ENCODE data around the gene COL6A1. TPM values are rescaled to one million over a fixed set of nuclear protein-coding genes. Genes with fewer than 3 reads are reported as not detected.

COL6A1 gene
- total RNA-seq, 1 donor from 2014 or later = 137 TPM

DNA sequence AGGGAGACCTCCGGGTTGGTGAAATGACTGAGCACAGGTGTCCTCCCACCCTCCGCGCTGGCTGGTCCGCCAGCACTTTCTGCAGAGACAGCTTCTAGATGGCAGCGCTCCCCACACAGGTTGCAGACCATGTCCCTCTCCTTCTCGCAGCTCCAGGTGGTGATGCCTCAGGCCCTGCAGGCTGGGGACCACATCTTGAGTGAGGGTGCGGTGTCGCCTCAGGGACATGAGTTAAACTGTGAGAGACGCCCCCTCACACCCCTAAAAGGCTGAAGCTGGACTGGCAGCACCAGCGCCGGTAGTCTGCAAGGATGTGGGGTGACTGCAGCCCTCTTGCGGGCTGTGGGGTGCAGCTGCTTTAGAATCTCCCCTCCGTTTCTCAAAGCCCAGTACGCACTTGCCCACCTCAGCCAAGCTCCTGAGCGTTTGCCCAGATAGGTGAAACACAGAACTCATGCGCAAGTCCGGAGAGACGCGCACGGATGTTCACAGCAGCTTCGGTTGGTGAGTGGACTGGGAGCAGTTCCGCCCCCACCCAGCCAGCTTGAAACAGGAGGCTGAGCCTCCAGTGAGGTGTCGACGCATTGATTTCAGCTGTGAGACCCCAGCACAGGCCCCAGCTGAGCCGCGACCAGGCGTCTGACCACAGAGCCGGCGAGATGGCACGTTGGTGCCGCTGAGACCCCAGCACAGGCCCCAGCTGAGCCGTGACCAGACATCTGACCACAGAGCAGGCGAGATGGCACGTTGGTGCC lies 28.6 kb downstream of the COL6A1 start:
- Mint-ChIP-seq H3K9me3 (ENCODE audit: low read depth) (no peaks in the 10 kb centered on the region), H3K4me3 (ENCODE audit: low read depth) (no peak overlapping the region), H3K36me3 (ENCODE audit: insufficient read depth) (no peaks in the 10 kb centered on the region), H3K27ac (no peak overlapping the region), H3K4me1 (ENCODE audit: low read depth) (peaks cover 2% of the 10 kb centered on the region), H3K27me3 (peaks cover 12% of the 10 kb centered on the region)
- DNase-seq (ENCODE audit: low spot score, unreplicated experiment) = no peak
- TF ChIP-seq, protein P1, sequence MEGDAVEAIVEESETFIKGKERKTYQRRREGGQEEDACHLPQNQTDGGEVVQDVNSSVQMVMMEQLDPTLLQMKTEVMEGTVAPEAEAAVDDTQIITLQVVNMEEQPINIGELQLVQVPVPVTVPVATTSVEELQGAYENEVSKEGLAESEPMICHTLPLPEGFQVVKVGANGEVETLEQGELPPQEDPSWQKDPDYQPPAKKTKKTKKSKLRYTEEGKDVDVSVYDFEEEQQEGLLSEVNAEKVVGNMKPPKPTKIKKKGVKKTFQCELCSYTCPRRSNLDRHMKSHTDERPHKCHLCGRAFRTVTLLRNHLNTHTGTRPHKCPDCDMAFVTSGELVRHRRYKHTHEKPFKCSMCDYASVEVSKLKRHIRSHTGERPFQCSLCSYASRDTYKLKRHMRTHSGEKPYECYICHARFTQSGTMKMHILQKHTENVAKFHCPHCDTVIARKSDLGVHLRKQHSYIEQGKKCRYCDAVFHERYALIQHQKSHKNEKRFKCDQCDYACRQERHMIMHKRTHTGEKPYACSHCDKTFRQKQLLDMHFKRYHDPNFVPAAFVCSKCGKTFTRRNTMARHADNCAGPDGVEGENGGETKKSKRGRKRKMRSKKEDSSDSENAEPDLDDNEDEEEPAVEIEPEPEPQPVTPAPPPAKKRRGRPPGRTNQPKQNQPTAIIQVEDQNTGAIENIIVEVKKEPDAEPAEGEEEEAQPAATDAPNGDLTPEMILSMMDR (IDR thresholded peaks at IDR 0.05; ENCODE audit: unreplicated experiment) = no peak

DNA sequence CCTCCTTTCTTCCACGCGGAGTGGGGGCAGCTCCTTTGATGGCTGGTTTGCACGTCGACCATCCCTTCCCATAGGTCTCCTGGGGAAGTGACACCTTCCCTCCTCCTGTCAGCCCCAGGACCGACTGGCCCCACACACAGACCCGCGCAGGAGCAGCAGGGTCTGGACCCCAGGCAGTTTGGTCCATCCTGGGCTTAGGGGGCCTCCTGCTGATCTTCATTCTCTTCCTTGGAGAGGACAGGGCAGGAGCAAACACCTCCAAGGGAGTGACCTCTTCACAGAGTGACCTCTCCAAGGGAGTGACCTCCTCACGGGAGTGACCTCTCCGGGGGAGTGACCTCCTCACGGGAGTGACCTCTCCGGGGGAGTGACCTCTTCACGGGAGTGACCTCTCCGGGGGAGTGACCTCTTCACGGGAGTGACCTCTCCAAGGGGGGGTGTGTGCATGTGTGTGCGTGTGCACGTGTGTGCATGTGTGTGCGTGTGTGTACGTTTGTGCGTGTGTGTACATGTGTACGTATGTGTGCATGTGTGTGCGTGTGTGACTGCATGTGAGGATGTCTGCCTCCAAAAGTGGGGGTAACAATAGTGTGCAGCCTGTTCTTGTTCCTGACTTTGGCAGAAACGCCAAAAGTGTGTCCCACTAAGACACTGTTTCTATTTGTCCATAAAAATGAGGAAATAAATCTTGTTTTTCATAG lies 29.8 kb downstream of the COL6A1 start:
- TF ChIP-seq, protein P1 (IDR thresholded peaks at IDR 0.05; ENCODE audit: unreplicated experiment) = no peak
- peaks cover 2% of the 10 kb centered on the region for H3K4me1 Mint-ChIP-seq (ENCODE audit: low read depth)
- DNase-seq (ENCODE audit: low spot score, unreplicated experiment) = no peak
- no peaks in the 10 kb centered on the region for H3K36me3 Mint-ChIP-seq (ENCODE audit: insufficient read depth)
- no peak overlapping the region for H3K4me3 Mint-ChIP-seq (ENCODE audit: low read depth)
- H3K27ac Mint-ChIP-seq = no peak overlapping the region
- H3K9me3 Mint-ChIP-seq (ENCODE audit: low read depth) = no peaks in the 10 kb centered on the region
- H3K27me3 Mint-ChIP-seq = peaks cover 12% of the 10 kb centered on the region

DNA sequence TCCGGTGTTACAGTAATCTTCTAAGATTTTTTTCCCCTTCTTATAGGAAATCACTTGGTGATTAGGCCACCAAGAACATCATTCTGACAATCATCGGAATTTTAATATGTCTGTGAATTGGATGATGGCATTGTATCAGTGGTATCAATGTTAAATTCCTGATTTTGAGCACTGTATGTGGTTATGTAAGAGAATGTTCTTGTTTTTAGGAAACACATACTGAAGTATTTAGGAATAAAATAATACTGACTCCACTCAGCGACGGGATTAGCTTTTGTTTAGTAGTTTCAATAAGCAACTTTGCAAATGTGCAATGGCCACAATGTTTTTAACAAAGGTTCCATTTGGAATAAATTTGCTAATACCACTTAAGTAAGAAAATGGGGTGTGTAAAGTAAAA lies 30.6 kb downstream of the COL6A1 start:
- Mint-ChIP-seq H3K4me1 (ENCODE audit: low read depth) (peaks cover 2% of the 10 kb centered on the region), H3K9me3 (ENCODE audit: low read depth) (no peaks in the 10 kb centered on the region), H3K27ac (no peak overlapping the region), H3K36me3 (ENCODE audit: insufficient read depth) (no peaks in the 10 kb centered on the region), H3K27me3 (peaks cover 12% of the 10 kb centered on the region), H3K4me3 (ENCODE audit: low read depth) (no peak overlapping the region)
- TF ChIP-seq, protein P1 (IDR thresholded peaks at IDR 0.05; ENCODE audit: unreplicated experiment) = no peak
- no peak for DNase-seq (ENCODE audit: low spot score, unreplicated experiment)

DNA sequence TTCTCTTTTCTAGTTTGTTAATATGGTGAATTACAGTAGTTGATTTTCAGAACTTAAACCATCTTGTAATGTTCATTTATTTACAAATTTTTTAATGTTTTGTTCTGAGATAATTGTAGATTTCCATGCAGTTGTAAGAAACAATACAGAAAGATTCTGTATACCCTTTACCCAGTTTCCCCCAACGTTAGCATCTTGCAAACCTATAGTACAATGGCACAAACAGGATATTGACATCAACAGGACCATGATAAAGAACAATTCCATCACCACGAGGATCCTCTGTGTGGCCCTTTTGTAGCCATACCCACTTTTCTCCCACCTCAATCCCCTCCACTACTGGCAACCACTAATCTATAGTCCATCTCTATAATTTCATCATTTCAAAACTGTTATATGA lies 33.3 kb downstream of the COL6A1 start:
- TF ChIP-seq, protein P1 (IDR thresholded peaks at IDR 0.05; ENCODE audit: unreplicated experiment) = no peak
- H3K9me3 Mint-ChIP-seq (ENCODE audit: low read depth) = no peaks in the 10 kb centered on the region
- H3K27ac Mint-ChIP-seq = no peak overlapping the region
- DNase-seq (ENCODE audit: low spot score, unreplicated experiment) = no peak
- no peak overlapping the region for H3K4me3 Mint-ChIP-seq (ENCODE audit: low read depth)
- no peaks in the 10 kb centered on the region for H3K36me3 Mint-ChIP-seq (ENCODE audit: insufficient read depth)
- H3K27me3 Mint-ChIP-seq = peaks cover 12% of the 10 kb centered on the region
- peaks cover 4% of the 10 kb centered on the region for H3K4me1 Mint-ChIP-seq (ENCODE audit: low read depth)

DNA sequence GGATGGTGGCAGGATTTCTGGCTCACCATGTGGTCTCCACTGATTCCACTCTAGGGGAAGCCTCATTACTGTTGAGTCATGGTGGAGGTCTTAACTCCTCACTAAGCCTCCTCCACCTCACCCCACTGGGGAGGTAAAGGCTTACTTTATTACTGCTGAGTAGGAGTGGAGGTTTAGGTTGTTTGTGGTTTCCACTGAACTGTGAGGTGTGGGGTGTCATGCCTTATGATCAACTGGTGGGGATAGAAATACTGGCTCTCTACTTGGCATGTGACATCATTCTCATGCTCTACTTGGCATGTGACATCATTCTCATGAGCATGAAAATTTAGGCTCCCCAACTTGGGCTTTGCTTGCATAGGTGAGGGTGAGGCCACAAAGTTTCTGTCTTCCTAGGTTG lies 35.6 kb downstream of the COL6A1 start:
- Mint-ChIP-seq H3K4me3 (ENCODE audit: low read depth) (no peak overlapping the region), H3K27me3 (peaks cover 13% of the 10 kb centered on the region), H3K9me3 (ENCODE audit: low read depth) (no peaks in the 10 kb centered on the region)

More for the DNA sequence above, 35.6 kb downstream of the COL6A1 start:
- H3K27ac Mint-ChIP-seq = no peak overlapping the region
- H3K36me3 Mint-ChIP-seq (ENCODE audit: insufficient read depth) = no peaks in the 10 kb centered on the region
- H3K4me1 Mint-ChIP-seq (ENCODE audit: low read depth) = peaks cover 4% of the 10 kb centered on the region
- no peak for DNase-seq (ENCODE audit: low spot score, unreplicated experiment)
- TF ChIP-seq, protein P1 (IDR thresholded peaks at IDR 0.05; ENCODE audit: unreplicated experiment) = no peak
